AG04450 (cell line): ENCODE measurements around the gene TMEM144. TPM values are rescaled to one million over a fixed set of nuclear protein-coding genes. Genes with fewer than 3 reads are reported as not detected.

Source experiments
- CTCF ChIA-PET: fragments of 300-600, 350-600 bp; formaldehyde crosslinking; extraction: SDS; loops from one replicate; lab custom pipeline; 2022; ENCODE audit warnings: antibody characterized with exemption, inconsistent platforms; lab: Charles Lee
- POLR2A ChIA-PET: fragments of 350-600 bp; formaldehyde crosslinking; extraction: SDS; loops from one replicate; lab custom pipeline; 2021; ENCODE audit warnings: antibody characterized with exemption, inconsistent platforms; lab: Yijun Ruan, JAX
- DNase-seq: peaks from one replicate; pipeline ENCODE4 v3.0.0-alpha.2; 2011; ENCODE audit warnings: low read depth, low spot score
- H3K27ac ChIP-seq: one replicate; pipeline ENCODE4 v1.5.1; 2012; ENCODE audit warnings: low read depth, low read length, control low read depth
- H3K27me3 ChIP-seq: one replicate; pipeline ENCODE4 v1.6.0; 2012; ENCODE audit warnings: low read length; ENCODE audit not compliant: control insufficient read depth, insufficient read depth
- H3K4me3 ChIP-seq: 2 replicates; pipeline ENCODE4 v1.5.1; 2011; ENCODE audit warnings: mild to moderate bottlenecking, low read depth, low read length, control low read depth
- H3K9me3 ChIP-seq: 2 replicates; pipeline ENCODE4 v1.5.1; 2012; ENCODE audit warnings: low read length; ENCODE audit not compliant: control insufficient read depth, insufficient read depth
- CTCF ChIP-seq: IDR thresholded peaks from 2 replicates; pipeline ENCODE4 v1.5.1; 2011; ENCODE audit warnings: low read depth, low read length, control low read depth, inconsistent platforms
- polyA plus RNA-seq: library from polyadenylated mRNA; depleted of rRNA; stranded (reverse); fragments of >200 nt; gene quantifications from 2 replicates; pipeline ENCODE4 v1.2.3, GENCODE V29; 2011

The TMEM144 gene
- polyA plus RNA-seq, 1 experiment = 0.82 TPM

DNA sequence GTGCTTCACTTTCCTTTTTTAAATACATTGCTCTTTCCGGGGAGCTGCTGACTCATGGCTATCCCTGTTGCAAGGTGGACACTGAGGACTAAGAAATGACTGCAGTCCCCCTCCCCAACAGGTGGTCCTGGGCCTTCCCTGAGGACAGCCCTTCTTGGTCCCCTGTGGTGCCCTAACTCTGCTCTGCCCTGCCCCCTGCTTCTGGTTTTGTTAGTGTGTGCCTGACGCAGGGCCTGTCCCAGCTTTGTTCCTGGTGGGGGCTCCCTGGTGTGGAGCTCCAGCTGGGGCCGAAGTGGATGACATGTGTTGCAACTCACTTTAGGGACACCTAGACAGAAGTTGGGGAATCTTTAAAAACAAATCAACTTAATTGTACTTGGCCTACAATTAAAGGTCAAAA, 81.9 kb downstream of the TMEM144 start:
- H3K27ac ChIP-seq = no peak overlapping the region
- ChIA-PET POLR2A (no interaction called here), CTCF (no interaction called here)
- no peak for TF ChIP-seq CTCF
- no peak overlapping the region for H3K4me3 ChIP-seq
- no peaks in the 10 kb centered on the region for H3K27me3 ChIP-seq
- no peak for DNase-seq
- peaks cover 15% of the 10 kb centered on the region for H3K9me3 ChIP-seq

DNA sequence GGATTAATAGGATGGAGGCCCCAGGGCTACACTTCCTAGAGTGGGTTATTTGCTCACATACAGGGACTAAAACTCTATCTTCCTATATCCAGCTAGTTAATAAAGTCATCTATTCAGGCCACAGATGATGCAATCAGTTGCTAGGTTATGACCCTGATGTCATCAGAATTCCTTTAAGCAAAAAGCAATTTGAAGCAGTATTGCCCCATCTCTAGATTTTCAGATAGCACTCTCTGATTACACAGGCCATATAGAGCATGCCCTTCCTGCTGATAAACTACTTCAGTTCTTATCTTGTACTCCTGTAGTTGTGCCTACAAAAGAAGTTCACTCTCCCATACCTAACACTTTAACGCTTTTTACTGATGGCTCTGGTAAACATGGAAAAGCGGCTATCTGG, 84.8 kb downstream of the TMEM144 start:
- DNase-seq = no peak
- no peak overlapping the region for H3K4me3 ChIP-seq
- H3K9me3 ChIP-seq = peaks cover 15% of the 10 kb centered on the region
- H3K27ac ChIP-seq = no peak overlapping the region
- POLR2A ChIA-PET = no interaction called here
- no peaks in the 10 kb centered on the region for H3K27me3 ChIP-seq
- TF ChIP-seq CTCF = no peak
- CTCF ChIA-PET = no interaction called here

- ChIA-PET CTCF (no interaction called here), POLR2A (no interaction called here)
- TF ChIP-seq CTCF = no peak
- Histone ChIP-seq H3K27me3 (no peaks in the 10 kb centered on the region), H3K27ac (no peak overlapping the region), H3K9me3 (peaks cover 2% of the 10 kb centered on the region; the same call in 1 of the 2 replicates), H3K4me3 (no peak overlapping the region)
- DNase-seq = no peak
These were observed 87.6 kb downstream of the TMEM144 start for GRCh38 chr4:158297866-158298265.

DNA sequence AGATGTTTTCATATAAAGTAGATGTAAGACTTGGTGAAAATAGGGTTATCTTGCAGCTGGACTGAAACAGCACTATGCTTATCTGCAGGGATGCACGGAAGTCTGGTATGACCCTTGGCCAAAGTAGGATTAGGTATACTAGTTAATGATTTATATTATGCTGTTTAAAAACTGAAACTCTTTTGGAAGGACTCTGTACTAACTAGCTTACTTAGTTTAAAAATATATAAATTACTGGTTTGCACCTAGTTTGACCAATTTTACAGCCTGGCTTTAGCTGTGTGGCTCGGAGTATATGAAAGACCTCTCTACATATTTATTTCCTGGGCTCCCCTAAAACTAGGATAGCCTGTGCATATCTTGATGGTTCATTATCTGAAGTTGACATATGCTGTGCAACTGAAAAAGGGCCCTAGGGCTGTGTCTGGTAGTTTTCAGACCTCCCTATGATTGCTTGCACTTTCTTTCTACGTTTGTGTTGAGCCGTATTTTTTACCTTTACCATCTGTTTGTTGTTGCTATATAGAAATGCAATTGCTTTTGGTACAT, 89.2 kb downstream of the TMEM144 start:
- Histone ChIP-seq H3K27me3 (no peaks in the 10 kb centered on the region), H3K9me3 (no peaks in the 10 kb centered on the region), H3K27ac (no peak overlapping the region), H3K4me3 (no peak overlapping the region)
- CTCF ChIA-PET = no interaction called here
- POLR2A ChIA-PET = no interaction called here
- TF ChIP-seq CTCF = no peak
- DNase-seq = no peak

DNA sequence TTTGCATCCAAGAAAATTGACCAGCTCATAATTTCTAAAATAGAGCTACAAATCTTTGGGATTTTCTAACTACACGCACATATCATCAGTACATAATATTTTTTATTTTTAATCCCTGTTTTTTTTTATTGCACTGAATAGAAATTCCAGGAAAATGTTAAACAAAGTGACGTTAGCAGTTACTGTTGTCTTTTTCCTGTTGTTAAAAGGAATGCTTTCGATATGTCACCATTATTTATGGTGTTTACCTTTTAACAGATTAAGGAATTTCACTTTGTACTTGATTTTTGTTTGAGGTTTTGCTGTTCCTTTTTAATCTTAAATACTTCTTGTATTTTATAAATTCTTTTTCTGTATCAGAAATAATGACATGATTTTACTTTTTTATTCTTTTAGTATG, 89.7 kb downstream of the TMEM144 start:
- ChIA-PET CTCF (interaction anchor here (0.6 kb wide), 1 partner anchor 1162 kb away, joined by 5 read pairs; no protein-coding TSS in a partner anchor), POLR2A (no interaction called here)
- Histone ChIP-seq H3K27ac (no peak overlapping the region), H3K4me3 (no peak overlapping the region), H3K27me3 (no peaks in the 10 kb centered on the region), H3K9me3 (no peaks in the 10 kb centered on the region)
- TF ChIP-seq CTCF = no peak
- DNase-seq = no peak
